HL-60/S4 (cell line): Measurements from ENCODE around the gene PFKP.
"Not testable (repeated sequence)": the region's sequence is repeated elsewhere in the genome, so short reads cannot be mapped to it uniquely, and the experiment has no call there.

Experiments
- in situ Hi-C: fragments of 300-500 bp; cut with MboI; formaldehyde crosslinking; loops from 2 replicates; pipeline ENCODE4 v1.14.3; 2022; ENCODE audit warnings: low sequenced_read_pairs

PFKP gene

DNA sequence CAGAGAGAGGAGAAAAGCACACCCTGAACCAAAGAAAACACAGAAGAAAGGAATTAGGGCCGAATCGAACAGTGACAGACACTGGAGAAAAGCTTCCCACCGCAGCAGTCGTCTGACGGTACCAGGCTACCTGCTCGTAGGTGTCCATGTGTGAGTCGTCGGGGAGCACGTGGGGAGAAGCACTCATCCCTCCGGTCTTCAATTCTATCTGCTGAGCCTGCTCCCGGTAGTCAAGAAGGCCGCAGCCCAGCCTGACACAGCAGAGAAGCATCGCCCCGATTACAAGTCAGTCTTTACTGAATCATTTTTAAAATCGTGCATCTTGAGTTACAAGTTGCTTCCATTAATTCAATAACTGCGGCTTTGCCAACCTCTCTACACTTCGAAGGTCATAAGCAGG, 80.7 kb downstream of the PFKP start:
- in situ Hi-C loops: no loop called here

DNA sequence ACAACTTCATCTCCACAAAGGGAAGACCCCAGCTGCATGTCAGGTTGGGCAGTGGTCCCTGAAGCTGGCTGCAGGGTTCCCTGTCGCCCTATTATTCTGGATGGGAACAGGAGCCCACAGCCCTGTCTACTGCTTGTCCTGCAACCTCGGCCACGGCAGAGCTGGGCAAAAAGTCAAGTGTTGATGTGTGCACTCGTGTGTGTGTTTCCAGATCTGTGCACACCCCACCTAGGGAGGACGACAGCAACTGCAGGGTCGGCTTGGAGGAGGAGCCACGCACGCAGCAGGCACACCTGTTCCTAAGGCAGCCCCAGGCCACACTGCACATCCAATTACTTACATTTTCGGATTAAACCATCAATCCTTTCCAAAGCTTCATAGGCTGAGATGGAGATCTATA, 81.6 kb downstream of the PFKP start:
- in situ Hi-C loops: no loop called here

DNA sequence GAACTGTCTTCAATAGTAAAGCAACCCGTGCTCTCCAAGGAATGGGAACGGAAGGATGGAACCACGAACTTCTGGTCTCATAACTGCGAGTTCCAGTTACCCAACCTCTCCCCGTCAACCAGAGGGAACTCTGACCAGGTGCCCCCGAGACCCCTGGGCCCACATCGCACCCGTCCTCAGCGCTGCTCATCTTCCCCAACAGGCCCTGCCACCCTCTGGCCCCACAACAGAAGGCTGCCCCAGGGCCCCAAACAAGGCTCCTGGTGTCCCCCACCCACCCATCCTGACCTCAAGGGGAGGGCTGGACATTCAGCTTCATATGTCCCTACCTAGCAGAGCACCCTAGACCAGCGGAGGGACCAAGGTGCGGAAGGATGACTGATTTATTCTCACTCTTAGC, 82.6 kb downstream of the PFKP start:
- in situ Hi-C loops: no loop called here

DNA sequence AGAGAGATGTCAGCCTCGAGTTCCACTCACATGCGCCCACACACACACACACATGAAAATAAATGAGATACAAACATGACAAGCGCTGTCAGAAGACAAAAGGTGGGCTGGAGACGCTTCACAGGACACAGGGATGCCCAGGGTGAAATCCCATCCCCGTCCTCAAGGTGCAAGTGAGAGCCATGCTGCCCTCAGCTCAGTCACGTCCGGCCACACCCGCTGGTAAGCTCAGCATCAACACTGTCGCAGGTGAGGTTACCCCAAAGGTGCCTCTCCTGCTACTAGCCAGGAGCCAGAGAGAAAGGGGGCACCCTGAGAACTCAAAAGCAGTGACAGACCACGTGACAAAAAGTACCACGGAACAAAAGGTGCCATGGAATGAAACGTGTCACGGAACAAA, 83.0 kb downstream of the PFKP start:
- in situ Hi-C loops: no loop called here

DNA sequence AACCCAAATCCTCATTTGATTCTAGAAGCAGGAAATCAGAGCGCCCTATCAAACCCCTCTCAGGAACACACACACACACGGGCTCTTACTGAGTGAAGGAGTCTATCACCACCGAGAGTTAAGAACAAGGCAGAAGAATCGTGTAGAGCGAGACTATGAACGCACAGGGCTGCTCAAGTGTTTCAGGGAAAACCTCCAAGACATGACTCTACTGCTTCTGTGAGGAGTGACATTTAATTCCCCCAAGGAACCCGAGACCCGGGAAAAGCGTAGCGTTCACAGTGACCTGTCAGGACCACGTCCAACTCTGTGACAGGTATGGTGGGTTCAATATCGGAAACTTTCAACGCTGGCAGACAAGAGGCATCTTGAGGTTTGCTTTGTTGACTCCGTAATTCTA, 83.6 kb downstream of the PFKP start:
- in situ Hi-C loops: no loop called here

DNA sequence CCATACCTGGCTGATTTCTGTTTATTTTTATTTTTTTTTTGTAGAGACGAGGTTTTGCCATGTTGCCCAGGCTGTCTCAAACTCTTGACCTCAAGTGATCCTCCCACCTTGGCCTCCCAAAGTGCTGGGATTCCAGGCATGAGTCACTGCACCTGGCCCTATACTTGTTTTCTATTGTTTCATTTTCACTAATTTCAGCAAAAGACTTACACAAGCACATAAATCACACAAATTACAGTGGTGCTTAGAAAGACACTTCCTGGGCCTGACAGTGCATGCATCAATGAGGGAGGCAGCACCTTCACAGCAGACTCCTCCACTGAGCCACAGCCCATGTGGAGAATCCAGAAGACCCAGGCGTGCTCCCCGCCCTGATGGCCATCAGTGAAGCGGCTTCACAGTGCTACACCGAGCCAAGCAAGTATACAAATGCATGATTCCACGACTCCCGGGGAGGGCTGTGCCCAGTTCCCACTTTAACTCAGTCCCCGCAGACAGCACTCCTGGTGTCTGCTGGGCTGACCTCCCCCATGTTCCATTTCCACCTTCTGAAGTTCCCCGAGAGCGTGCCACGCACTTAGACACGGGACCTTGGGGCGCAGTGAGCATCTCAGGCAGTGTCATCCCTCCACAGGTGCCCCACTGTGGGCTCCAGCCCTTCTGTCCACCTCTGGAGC, 84.7 kb downstream of the PFKP start:
- in situ Hi-C loops: no loop called here

DNA sequence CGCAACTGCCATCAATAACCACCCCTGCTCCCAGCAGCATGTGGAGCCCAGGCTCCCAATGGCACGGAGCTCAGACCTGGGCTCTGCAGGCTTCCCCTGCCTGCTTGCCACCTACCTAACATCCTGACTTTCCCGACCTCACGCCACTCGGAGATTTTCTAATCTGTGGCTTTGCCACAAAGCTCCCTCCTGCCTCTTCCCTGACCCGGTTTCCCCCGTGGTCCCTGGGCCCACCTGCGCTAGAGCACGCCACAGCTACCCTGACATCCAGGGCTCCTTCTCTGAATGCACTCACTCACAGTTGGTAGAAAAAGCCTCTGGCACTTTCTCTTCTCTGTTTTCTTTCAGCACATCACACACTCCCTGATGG, 85.2 kb downstream of the PFKP start:
- in situ Hi-C loops: no loop called here

DNA sequence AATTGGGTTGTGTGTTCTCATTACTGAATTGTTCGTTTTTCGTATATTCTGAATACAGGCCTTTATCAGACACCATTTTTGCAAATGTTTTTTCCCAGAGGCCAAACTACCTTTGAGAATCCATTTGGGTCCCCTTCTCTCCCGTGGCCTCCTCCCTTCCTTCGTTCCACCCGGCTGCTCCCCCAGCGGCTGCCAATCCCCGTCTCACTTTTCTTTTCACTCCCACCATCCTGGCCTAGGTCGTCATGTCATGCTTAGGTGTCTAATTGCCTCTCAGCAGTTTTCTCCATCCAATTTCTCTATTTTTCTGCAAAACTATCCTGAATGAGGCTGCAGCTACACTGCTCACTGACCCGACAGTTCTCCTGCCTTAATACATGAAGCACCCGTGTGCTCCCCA, 87.3 kb downstream of the PFKP start:
- in situ Hi-C loops: no loop called here

DNA sequence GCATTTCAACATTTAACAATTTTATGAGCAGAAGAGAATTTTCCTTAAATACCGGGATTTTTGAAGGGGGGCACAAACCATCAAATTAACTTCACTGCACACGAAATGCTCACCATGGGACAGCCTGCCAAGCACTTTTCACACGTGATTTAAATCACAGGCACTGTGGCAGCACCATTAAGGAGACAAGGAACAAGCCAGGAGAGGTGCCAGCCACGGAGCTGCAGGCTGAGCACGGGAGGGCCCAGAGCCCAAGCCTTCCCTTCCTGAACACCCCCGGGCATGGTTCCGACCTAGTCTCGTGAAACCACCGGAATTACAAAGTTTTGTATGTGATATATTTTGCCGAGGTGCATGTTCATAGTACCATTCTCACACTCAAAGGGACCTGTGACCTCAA, 91.8 kb downstream of the PFKP start:
- in situ Hi-C loops: no loop called here

DNA sequence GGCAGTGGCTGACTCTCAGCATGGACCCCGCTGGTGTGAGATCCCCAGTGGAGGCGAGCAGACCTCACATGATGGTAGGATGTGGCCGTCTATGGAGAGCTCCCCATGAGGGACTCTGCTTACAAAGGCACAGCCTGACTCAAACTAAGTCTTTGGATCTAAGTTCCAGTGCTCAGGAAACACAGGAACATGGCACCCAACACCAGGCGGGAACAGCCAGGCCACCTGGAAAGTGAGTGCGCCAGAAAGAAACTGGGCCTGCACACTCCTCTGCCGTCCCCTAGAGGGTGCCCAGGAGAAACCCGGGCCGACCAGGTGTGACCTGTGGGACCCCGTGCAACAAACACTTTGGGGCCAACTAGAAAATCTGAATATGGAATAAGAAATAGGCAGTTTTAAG, 95.2 kb downstream of the PFKP start:
- in situ Hi-C loops: no loop called here

DNA sequence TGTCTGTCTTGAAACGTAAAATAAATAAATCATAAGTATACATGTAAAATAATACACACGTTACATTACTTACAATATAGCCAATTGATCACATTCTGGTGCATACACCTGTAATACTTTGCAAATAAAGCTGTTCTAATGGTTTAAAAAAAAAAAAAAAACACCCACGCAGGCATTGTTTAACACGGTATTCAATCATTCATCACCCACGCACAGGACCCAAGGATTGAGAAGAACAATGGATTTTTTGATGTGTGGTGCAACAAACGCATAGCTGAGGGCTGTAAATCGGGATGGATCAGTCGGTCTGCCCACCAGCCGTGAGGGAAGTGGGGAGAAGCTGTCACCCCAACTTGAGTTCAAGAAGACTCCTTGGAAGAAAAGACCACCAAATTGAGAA, 96.5 kb downstream of the PFKP start:
- in situ Hi-C loops: no loop called here

DNA sequence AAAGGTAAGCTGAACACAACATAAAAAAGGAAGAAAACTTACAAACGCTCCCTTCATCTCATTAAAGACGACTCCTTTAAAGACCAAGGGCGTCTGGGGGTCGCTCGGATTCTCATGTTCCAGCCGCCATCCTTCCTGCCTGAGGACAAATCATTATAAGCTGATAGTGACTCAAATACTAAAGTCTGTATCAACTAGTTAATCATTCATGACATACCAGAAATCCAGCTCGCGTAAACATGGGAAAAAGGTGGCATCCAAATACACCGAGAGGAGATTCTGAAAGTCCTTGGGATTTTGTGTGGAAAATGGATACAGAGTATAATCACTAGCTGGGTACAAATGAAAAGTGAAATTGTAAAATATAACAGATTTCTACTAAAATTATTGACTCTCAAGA, 97.8 kb downstream of the PFKP start:
- in situ Hi-C loops: no loop called here

DNA sequence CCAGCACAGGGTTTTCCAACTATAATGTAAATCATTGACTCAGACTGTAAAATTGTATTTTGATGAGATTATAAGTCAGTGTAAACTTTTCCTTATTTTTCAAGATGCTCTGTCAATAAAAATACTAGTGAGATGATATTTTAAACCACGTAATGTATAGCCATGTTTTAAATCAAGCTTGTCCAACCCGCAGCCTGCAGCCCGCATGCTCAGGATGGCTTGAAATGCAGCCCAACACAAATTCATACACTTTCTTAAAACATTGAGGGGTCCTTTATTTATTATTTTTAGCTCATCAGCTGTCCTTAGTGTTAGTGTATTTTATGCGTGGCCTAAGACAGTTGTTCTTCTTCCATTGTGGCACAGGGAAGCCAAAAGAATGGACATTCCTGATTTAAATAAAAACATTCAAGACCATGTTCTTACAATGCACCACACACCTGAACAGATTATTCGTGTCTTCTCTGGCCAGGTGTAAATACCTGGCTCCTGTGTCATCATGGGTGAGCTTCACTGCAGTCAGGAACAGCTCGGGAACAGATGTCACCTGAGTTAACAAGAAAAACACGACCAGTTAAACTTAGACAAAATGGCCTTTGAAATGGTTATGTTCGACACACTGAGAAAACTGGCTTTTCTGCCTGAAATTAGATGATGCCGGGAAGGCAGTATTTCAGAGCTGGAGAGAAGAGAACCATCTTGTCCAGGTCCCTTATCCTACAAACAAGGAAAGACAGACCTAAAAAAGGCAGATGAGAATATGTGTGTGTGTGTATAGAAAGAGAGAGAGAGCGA, 99.3 kb downstream of the PFKP start:
- in situ Hi-C loops: no loop called here

DNA sequence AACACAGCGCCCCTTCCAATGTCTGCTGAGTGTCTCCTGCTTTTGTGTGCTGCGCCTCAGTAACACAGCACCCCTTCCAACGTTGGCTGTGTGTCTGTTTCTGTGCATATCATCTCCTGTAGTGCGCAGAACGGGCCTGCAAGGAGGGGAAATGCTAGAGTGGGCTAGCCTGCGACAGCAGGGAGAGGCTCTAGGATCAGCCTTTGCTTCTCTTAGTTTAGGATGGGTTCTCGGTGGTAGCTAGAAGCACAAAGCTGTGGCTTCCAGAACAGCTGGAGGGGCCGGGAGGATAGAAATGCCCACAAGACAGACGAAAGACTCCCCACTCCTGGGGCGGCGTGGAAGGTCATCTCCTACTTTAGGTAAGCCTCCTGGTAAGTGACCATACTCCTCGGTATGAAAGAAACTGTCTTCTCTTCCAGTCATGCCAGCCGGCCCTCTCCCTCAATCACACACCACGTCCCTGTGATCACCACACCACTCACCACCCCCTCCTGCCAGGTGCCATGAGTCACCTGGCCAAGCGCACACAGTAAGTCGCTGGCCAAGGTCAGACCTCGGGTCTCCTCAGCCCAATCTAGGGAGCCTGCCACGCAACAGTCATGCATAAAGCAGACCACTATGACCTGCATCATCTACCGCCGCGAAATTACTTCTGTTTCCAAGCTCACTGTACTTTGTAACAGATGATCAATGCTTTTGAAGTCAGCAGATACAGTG, 100.4 kb downstream of the PFKP start:
- in situ Hi-C loops: no loop called here

DNA sequence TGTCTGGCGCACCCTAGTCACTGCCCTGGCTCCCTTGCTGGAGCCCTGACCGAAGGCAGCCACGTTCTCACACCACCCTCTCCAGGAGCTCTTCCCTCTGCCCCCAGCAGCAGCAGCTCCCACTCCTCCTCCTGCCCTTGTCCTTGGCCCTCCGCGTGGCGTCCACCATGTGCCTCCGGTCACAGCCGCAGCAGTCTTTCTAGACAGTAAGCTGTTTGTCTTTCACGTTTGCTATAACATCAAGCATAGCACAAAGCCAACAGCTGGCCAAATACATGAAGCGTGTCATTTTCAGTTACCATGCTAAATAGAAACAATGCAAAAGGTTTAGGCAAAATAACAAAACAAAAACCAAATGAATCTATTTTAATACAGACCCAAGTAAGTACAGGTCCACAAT, 101.9 kb downstream of the PFKP start:
- in situ Hi-C loops: no loop called here

DNA sequence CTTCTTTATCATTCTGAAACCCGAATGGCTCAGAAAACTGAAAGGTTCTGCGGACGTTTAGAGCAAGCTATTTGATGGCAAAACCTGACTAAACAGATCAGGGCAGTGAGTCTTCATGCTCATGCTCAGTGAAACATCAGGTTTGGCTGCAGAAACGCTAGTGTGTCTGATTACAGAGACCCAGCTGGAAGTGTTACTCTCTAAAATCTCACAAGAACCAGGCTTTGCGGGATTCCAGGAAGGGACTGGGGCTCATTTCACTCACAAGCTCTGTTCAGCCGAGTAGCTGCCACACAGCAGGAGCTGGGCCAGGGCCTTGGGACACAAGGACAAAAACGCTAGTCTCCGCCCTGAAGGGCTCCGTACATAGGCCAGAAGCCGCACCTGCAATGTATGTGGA, 102.3 kb downstream of the PFKP start:
- in situ Hi-C loops: no loop called here

DNA sequence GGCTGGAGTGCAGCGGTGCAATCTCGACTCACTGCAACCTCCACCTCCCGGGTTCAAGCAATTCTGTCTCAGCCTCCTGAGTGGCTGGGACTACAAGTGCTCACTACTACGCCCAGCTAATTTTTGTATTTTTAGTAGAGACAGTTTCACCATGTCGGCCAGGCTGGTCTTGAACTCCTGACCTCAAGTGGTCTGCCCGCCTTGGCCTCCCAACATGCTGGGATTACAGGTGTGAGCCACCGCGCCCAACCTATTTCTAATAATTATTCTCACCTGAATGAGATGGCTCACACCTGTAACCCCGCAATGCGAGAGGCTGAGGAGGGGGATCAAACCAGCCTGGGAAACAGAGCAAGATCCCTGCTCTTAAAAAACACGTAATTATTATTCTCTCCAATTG, 104.1 kb downstream of the PFKP start:
- in situ Hi-C loops: not testable (repeated sequence)

DNA sequence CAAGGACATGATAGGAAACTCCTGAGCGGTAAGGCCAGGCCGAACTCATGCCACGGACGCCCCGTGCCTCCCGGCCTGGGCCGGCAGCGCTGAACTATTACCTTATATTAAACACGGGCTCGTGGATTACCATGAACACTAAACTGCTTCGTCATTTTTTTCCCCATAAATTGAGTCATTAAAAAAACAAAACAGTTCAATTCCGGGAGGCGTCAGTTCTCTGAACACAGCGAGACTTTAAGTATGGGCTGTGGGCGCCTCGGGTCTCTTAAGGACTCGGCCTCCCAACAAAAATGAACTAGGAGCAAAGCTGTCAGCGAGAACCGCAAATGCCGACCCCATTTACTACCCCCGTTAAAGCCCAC, 104.7 kb downstream of the PFKP start:
- in situ Hi-C loops: no loop called here

DNA sequence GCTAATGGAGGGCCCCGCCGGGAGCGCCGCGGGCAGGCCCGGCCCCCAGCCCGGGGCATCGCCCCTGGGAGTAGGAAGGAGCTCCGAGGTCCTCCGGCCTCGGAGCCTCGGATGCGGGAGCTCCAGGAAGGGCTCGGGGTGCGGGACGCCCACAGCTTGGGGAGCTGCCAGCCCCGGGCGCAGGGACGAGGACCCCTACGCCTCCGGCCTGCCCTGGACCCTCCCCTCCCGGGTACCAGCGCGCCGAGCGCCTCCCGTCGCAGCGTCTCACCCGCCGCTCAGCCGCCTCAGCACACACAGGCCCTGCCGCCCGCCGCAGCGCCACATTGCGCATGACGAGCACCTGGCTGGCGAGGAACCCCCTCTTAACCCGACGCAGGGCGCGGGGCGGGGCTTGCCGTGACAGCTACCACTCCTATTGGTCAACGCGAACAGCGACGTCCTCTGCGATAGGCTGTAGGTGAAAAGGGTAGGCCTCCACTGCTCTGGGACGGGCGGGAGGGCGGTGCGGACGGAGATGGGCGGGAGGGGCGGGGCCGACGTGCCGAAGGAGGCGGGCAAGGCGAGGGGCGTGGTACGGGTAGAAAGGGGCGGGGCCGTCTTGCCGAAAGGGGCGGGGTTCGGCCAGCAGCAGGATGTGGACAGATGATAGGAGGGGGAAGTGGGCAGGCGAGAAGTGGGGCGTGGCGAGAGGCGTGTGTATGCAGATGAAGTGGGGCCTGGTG, 105.3 kb downstream of the PFKP start, which contains the start of gene PITRM1:
Gene PITRM1, minus strand, starts transcription at position 337 of the 725 bp plus-strand sequence. Its CDS starts 10 bp downstream, at position 327.
- in situ Hi-C loops: no loop called here

DNA sequence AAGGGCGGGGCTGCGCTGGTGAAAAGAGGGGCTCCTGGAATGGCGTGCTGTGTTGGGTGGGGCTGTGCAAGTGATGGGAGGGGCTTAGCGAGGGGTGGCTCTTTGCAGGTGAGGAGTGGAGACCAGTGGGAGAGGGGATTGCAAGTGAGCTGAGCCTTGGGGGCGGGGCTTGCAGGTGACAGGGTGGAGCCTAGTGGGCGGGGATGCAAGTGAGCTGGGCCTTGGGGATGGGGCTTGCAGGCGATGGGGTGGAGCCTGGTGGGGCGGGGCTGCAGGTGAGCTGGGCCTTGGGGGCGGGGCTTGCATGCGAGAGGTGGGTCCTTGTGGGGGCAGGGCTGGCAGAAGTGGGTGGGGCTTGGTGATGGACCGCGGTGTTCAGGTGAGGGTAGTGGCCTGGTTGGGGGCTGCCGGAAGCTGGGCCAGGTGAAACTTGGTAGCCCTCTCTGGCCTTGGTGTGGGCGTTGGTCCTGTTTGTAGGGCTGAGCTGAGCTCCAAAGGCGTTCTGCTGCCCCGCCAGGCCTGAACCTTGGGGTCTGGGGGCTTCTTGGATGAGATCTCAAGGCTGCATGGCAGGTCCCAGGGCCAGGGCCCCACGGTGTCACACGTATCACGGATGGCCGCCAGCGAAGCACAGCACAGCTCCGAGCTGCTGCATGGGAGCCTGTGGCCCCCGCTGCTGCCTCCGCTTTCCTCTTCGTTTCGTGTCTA, 106.0 kb downstream of the PFKP start:
- in situ Hi-C loops: no loop called here

DNA sequence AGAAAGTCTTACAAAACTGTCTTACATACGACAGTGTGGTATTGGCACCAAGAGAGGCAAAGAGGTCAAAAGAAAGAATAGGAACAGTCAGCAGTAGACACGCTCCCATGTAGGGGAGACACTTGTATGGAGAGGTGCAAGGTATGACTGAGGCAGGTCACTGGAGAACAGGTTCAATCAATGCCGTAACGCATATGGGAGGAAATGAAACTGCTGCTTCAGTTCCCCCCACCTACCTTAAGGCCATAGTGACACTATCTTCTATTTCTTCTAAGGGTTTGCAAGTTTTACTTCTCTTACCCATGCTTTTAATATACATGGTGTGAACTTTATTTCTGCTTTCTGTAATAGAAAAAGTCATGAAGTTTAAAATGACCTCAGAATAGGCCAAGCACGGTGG, 110.7 kb downstream of the PFKP start:
- in situ Hi-C loops: no loop called here
